SK-N-SH treated with all-trans-retinoic acid at 6 μM for 48 hours (cell line): ENCODE measurements around the gene SETD1A.
A peak's percentile ranks its signal among the peaks of the same experiment; 100 is the strongest.

Experiments used
- ATAC-seq: fragments of 200-7000 bp; cut with Tn5 transposase; 3 replicates; pipeline ENCODE4 v1.9.1; 2020; ENCODE audit warnings: mild to moderate bottlenecking, moderate library complexity
- ARNTL ChIP-seq: fragments of 450-650 bp; formaldehyde crosslinking; IDR thresholded peaks from 2 replicates; pipeline ENCODE4 v1.5.0; 2020; ENCODE audit warnings: low read depth, mild to moderate bottlenecking, moderate library complexity, borderline replicate concordance
- BACH2 ChIP-seq: fragments of 250-450 bp; sonication (Bioruptor Pico); IDR thresholded peaks from 2 replicates; pipeline ENCODE4 v1.9.0; 2021; ENCODE audit warnings: mild to moderate bottlenecking, borderline replicate concordance
- CREB5 ChIP-seq: fragments of 250-450 bp; sonication (Bioruptor Pico); IDR thresholded peaks from 2 replicates; pipeline ENCODE4 v1.5.1; 2020; ENCODE audit warnings: low read depth, mild to moderate bottlenecking, moderate library complexity
- CSDC2 ChIP-seq: fragments of 250-450 bp; sonication (Bioruptor Pico); IDR thresholded peaks from 2 replicates; pipeline ENCODE4 v1.5.0; 2020; ENCODE audit warnings: mild to moderate bottlenecking, moderate library complexity
- CSRNP3 ChIP-seq: fragments of 250-450 bp; sonication (Bioruptor Pico); IDR thresholded peaks from 2 replicates; pipeline ENCODE4 v1.5.1; 2021; ENCODE audit warnings: mild to moderate bottlenecking, moderate library complexity
- ESRRG ChIP-seq: fragments of 250-450 bp; sonication (Bioruptor Pico); IDR thresholded peaks from 2 replicates; pipeline ENCODE4 v1.6.1; 2021; ENCODE audit warnings: mild to moderate bottlenecking
- GLIS3 ChIP-seq: fragments of 250-450 bp; sonication (Bioruptor Pico); IDR thresholded peaks from 2 replicates; pipeline ENCODE4 v1.5.0; 2020; ENCODE audit warnings: mild to moderate bottlenecking, moderate library complexity
- ISL1 ChIP-seq: fragments of 250-450 bp; sonication (Bioruptor Pico); IDR thresholded peaks from 2 replicates; pipeline ENCODE4 v2.1.2; 2022; ENCODE audit warnings: mild to moderate bottlenecking, moderate library complexity
- OSR1 ChIP-seq: fragments of 250-450 bp; sonication (Bioruptor Pico); IDR thresholded peaks from 2 replicates; pipeline ENCODE4 v1.8.0; 2022; ENCODE audit warnings: moderate library complexity, mild to moderate bottlenecking, inconsistent platforms
- PATZ1 ChIP-seq: fragments of 250-450 bp; sonication (Bioruptor Pico); IDR thresholded peaks from 2 replicates; pipeline ENCODE4 v1.8.0; 2020; ENCODE audit warnings: mild to moderate bottlenecking, moderate library complexity, borderline replicate concordance
- POU6F1 ChIP-seq: fragments of 250-450 bp; sonication (Bioruptor Pico); IDR thresholded peaks from 2 replicates; pipeline ENCODE4 v1.8.0; 2021; ENCODE audit warnings: low read depth, mild to moderate bottlenecking, moderate library complexity, borderline replicate concordance
- PPARA ChIP-seq: fragments of 250-450 bp; sonication (Bioruptor Pico); IDR thresholded peaks from 2 replicates; pipeline ENCODE4 v1.5.0; 2020; ENCODE audit warnings: mild to moderate bottlenecking, borderline replicate concordance
- RARB ChIP-seq: fragments of 250-450 bp; sonication (Bioruptor Pico); IDR thresholded peaks from 2 replicates; pipeline ENCODE4 v1.8.0; 2021; ENCODE audit warnings: mild to moderate bottlenecking, moderate library complexity
- SNAI2 ChIP-seq: fragments of 250-450 bp; sonication (Bioruptor Pico); IDR thresholded peaks from 2 replicates; pipeline ENCODE4 v1.5.0; 2020; ENCODE audit warnings: mild to moderate bottlenecking, moderate library complexity
- TOX ChIP-seq: fragments of 250-450 bp; sonication (Bioruptor Pico); IDR thresholded peaks from 2 replicates; pipeline ENCODE4 v1.8.0; 2021; ENCODE audit warnings: mild to moderate bottlenecking, moderate library complexity, borderline replicate concordance
- TSHZ2 ChIP-seq: fragments of 250-450 bp; sonication (Bioruptor Pico); IDR thresholded peaks from 2 replicates; pipeline ENCODE4 v1.5.0; 2020; ENCODE audit warnings: mild to moderate bottlenecking, moderate library complexity
- ZFP3 ChIP-seq: fragments of 250-450 bp; sonication (Bioruptor Pico); IDR thresholded peaks from 2 replicates; pipeline ENCODE4 v1.5.0; 2020; ENCODE audit warnings: mild to moderate bottlenecking, moderate library complexity
- ZNF565 ChIP-seq: fragments of 450-650 bp; formaldehyde crosslinking; conservative IDR thresholded peaks from 2 replicates; pipeline ENCODE4 v1.5.0; 2020; ENCODE audit warnings: low read depth, mild to moderate bottlenecking, moderate library complexity
- ZNF8 ChIP-seq: fragments of 450-650 bp; formaldehyde crosslinking; IDR thresholded peaks from 2 replicates; pipeline ENCODE4 v1.5.0; 2020; ENCODE audit warnings: mild to moderate bottlenecking, moderate library complexity

The SETD1A gene

GRCh38 chr16:30997725-30998711 lies 40.5 kb downstream of the SETD1A start:
- ATAC-seq: peak; percentile 88
- TF ChIP-seq OSR1 (CRISPR knock-in tag) (no peak), PATZ1 (CRISPR knock-in tag) (no peak), CSRNP3 (CRISPR knock-in tag) (no peak), ISL1 (CRISPR knock-in tag) (no peak), ZFP3 (CRISPR knock-in tag) (no peak), TSHZ2 (CRISPR knock-in tag) (no peak), BACH2 (CRISPR knock-in tag) (no peak), PPARA (CRISPR knock-in tag) (no peak), GLIS3 (no peak), POU6F1 (CRISPR knock-in tag) (no peak), CSDC2 (CRISPR knock-in tag) (no peak), SNAI2 (CRISPR knock-in tag) (no peak), ESRRG (CRISPR knock-in tag) (no peak), RARB (CRISPR knock-in tag) (no peak), ARNTL (no peak), ZNF8 (CRISPR knock-in tag) (no peak), CREB5 (CRISPR knock-in tag) (no peak), TOX (CRISPR knock-in tag) (no peak), ZNF565 (CRISPR knock-in tag) (no peak)

GRCh38 chr16:30998852-30999761 lies 41.6 kb downstream of the SETD1A start:
- peak; percentile 3; the same call in 1 of the 3 replicates for ATAC-seq
- TF ChIP-seq GLIS3: no peak
- no peak for TF ChIP-seq ZNF565 (CRISPR knock-in tag)
- no peak for TF ChIP-seq CREB5 (CRISPR knock-in tag)
- TF ChIP-seq OSR1 (CRISPR knock-in tag): no peak
- no peak for TF ChIP-seq ARNTL
